ENCODE measurements around the gene ACTL9. TPM values are rescaled to one million over a fixed set of nuclear protein-coding genes. Genes with fewer than 3 reads are reported as not detected.

The ACTL9 gene
- total and polyA plus RNA-seq, 10 donors = not detected

GRCh38 chr19:8673276-8673891, 25.2 kb downstream of the ACTL9 start:
- Histone ChIP-seq H3K9me3 (peaks cover 0 to 4% (median 0%) of the 10 kb centered on the region in 8 donors), H3K4me3 (no peak overlapping the region), H3K27ac (no peak overlapping the region), H3K4me1 (peaks cover 0 to 21% (median 11%) of the 10 kb centered on the region in 6 donors), H3K27me3 (replicated peaks in 1 of 7) (peaks cover 0 to 15% (median 0%) of the 10 kb centered on the region in 7 donors), H3K36me3 (no peaks in the 10 kb centered on the region)
- TF ChIP-seq CTCF (IDR thresholded peaks at IDR 0.05 in 8 of 11, conservative IDR thresholded peaks at IDR 0.05 in 3 of 11) (no peak), POLR2AphosphoS5 (IDR thresholded peaks at IDR 0.05) (no peak), POLR2A (IDR thresholded peaks at IDR 0.05) (no peak)
- peak; percentile 46 for DNase-seq
- intact Hi-C loops (cut with DNase I; ENCODE audit: low total_unique reads) = no loop called here
- WGBS, 5 donors = 58 to 74% (median 68%) methylated on average over 5 to 6 of the region's 6 CpGs

- peaks cover 0 to 40% (median 15%) of the 10 kb centered on the region in 6 donors for H3K4me1 ChIP-seq
- WGBS, 5 donors = 40 to 61% (median 46%) methylated on average over 9 of the region's 9 CpGs
- DNase-seq = no peak
- peaks cover 0 to 18% (median 0%) of the 10 kb centered on the region in 7 donors for H3K27me3 ChIP-seq (replicated peaks in 1 of 7)
- no peak overlapping the region for H3K4me3 ChIP-seq
- intact Hi-C loops (cut with DNase I; ENCODE audit: low total_unique reads) = no loop called here
- H3K27ac ChIP-seq = no peak overlapping the region
- H3K36me3 ChIP-seq = no peaks in the 10 kb centered on the region
- peaks cover 0 to 4% (median 0%) of the 10 kb centered on the region in 8 donors for H3K9me3 ChIP-seq
- no peak for TF ChIP-seq CTCF (IDR thresholded peaks at IDR 0.05 in 8 of 11, conservative IDR thresholded peaks at IDR 0.05 in 3 of 11)
- TF ChIP-seq POLR2AphosphoS5 (IDR thresholded peaks at IDR 0.05) = no peak
- no peak for TF ChIP-seq POLR2A (IDR thresholded peaks at IDR 0.05)
These were observed 31.7 kb downstream of the ACTL9 start for GRCh38 chr19:8666814-8667405.

DNA sequence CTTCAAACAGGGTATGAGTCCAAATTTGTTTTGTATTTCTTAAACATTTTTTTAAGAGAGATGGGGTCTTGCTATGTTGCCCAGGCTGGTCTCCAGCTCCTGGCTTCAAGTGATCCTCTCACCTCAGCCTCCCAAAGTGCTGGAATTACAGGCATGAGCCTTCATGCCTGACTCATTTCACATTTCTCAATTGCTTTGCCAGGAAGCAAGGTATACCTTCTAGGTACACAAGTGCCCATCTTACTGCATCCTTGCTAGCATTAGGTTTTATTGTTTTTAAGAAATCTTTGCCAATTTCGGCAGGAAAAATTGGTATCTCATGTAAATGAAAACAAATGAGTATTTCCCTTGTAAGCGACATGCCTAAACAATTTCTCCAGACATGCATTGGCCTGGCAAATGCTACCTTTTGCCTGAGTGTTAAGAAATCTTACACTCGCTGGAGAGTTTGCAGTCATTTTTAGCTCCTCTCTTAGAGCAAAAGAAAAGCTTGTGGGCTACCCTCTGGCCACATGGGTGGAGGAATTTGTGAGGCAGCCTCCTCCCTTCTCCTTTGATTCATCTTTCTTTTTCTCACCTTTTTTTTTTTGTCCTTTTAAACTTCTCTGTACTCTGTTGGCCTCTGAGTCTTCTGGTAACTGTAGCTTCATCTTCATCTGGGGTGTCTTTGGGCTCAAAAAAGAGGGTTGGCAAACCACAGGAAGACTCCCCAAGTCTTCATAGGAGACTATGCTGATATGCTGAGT, 33.0 kb downstream of the ACTL9 start:
- no peaks in the 10 kb centered on the region for H3K36me3 ChIP-seq
- H3K27me3 ChIP-seq (replicated peaks in 1 of 7) = peaks cover 0 to 18% (median 0%) of the 10 kb centered on the region in 7 donors
- intact Hi-C loops (cut with DNase I; ENCODE audit: low total_unique reads) = no loop called here
- H3K4me3 ChIP-seq = no peak overlapping the region
- H3K4me1 ChIP-seq = peaks cover 0 to 28% (median 5%) of the 10 kb centered on the region in 6 donors
- DNase-seq = no peak
- WGBS, 5 donors = 70 to 88% (median 85%) methylated on average over 3 of the region's 3 CpGs
- no peak overlapping the region for H3K27ac ChIP-seq
- no peak for TF ChIP-seq CTCF (IDR thresholded peaks at IDR 0.05 in 8 of 11, conservative IDR thresholded peaks at IDR 0.05 in 3 of 11)
- TF ChIP-seq POLR2A (IDR thresholded peaks at IDR 0.05) = no peak
- TF ChIP-seq POLR2AphosphoS5 (IDR thresholded peaks at IDR 0.05) = no peak
- H3K9me3 ChIP-seq = peaks cover 0 to 4% (median 0%) of the 10 kb centered on the region in 8 donors

GRCh38 chr19:8664671-8665057, 33.9 kb downstream of the ACTL9 start:
- WGBS, 5 donors = 51 to 81% (median 59%) methylated on average over 4 of the region's 4 CpGs
- intact Hi-C loops (cut with DNase I; ENCODE audit: low total_unique reads) = no loop called here
- Histone ChIP-seq H3K4me3 (peak overlapping the region in 2 of 8 donors; percentile 17 to 42), H3K9me3 (peaks cover 0 to 4% (median 0%) of the 10 kb centered on the region in 8 donors), H3K4me1 (peaks cover 0 to 25% (median 5%) of the 10 kb centered on the region in 6 donors), H3K27me3 (replicated peaks in 1 of 7) (peaks cover 0 to 22% (median 0%) of the 10 kb centered on the region in 7 donors), H3K27ac (peak overlapping the region in 3 of 8 donors; percentile 8 to 53 (median 26)), H3K36me3 (no peaks in the 10 kb centered on the region)
- TF ChIP-seq POLR2AphosphoS5 (IDR thresholded peaks at IDR 0.05) = no peak
- no peak for TF ChIP-seq POLR2A (IDR thresholded peaks at IDR 0.05)
- TF ChIP-seq CTCF (IDR thresholded peaks at IDR 0.05 in 8 of 11, conservative IDR thresholded peaks at IDR 0.05 in 3 of 11) = no peak
- DNase-seq = no peak

Data from spleen (tissue), 11 donors.